PFSK-1 (cell line): ENCODE results near the gene CCL14.

Experiments
- FOXP2 ChIP-seq: optimal IDR thresholded peaks from 2 replicates; pipeline ENCODE3; 2011; ENCODE audit warnings: borderline replicate concordance, control low read depth, inconsistent platforms; ENCODE audit not compliant: insufficient read depth; ENCODE audit errors: extremely low read length, extremely low read depth
- POLR2AphosphoS5 ChIP-seq: IDR thresholded peaks from 2 replicates; pipeline ENCODE4 v1.6.1; 2012; ENCODE audit warnings: low read depth, mild to moderate bottlenecking, control low read depth, low read length, moderate library complexity
- SIN3A ChIP-seq: IDR thresholded peaks from 2 replicates; pipeline ENCODE4 v1.6.1; 2012; ENCODE audit warnings: mild to moderate bottlenecking, low read length, moderate library complexity, borderline replicate concordance; ENCODE audit not compliant: insufficient read depth
- TAF1 ChIP-seq: IDR thresholded peaks from 2 replicates; pipeline ENCODE4 v1.6.1; 2012; ENCODE audit warnings: low read length, control low read depth, borderline replicate concordance; ENCODE audit not compliant: insufficient read depth
- TF ChIP-seq, protein P1 (sequence below), 2 experiments: IDR thresholded peaks; 2 replicates each; pipeline versions ENCODE4 v1.6.1 to v1.8.0; 2011 to 2012; ENCODE audit warnings: low read depth in 2 of 2, low read length in 2 of 2, control low read depth in 1 of 2, inconsistent platforms in 1 of 2, mild to moderate bottlenecking in 1 of 2, moderate library complexity in 1 of 2; ENCODE audit not compliant: insufficient read depth in 1 of 2

CCL14 gene

DNA sequence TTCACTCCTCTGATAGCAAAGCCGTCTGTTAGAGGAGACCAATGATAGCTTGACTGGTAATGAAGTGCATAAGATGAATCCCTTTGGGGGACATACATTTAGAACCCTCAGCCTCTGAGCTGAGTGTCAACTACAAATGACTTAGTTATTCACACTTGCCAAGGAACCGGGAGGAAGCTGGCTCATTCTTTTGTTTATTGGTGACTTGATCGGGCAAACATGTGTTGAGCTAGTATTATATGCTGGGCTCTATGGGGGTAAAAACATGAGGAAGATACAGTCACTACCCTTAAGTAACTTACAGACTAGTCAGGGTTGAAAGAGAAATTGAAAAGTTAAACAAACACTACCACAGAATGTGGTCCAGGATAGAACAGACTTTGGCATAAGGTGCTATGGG lies 8.2 kb downstream of the CCL14 start:
- no peak for TF ChIP-seq POLR2AphosphoS5
- TF ChIP-seq SIN3A, result no peak
- TF ChIP-seq TAF1, result no peak

GRCh38 chr17:35977509-35977908 lies 9.0 kb downstream of the CCL14 start:
- no peak for TF ChIP-seq FOXP2

- TF ChIP-seq POLR2AphosphoS5, result no peak
- TF ChIP-seq SIN3A, result no peak
- TF ChIP-seq, protein P1, sequence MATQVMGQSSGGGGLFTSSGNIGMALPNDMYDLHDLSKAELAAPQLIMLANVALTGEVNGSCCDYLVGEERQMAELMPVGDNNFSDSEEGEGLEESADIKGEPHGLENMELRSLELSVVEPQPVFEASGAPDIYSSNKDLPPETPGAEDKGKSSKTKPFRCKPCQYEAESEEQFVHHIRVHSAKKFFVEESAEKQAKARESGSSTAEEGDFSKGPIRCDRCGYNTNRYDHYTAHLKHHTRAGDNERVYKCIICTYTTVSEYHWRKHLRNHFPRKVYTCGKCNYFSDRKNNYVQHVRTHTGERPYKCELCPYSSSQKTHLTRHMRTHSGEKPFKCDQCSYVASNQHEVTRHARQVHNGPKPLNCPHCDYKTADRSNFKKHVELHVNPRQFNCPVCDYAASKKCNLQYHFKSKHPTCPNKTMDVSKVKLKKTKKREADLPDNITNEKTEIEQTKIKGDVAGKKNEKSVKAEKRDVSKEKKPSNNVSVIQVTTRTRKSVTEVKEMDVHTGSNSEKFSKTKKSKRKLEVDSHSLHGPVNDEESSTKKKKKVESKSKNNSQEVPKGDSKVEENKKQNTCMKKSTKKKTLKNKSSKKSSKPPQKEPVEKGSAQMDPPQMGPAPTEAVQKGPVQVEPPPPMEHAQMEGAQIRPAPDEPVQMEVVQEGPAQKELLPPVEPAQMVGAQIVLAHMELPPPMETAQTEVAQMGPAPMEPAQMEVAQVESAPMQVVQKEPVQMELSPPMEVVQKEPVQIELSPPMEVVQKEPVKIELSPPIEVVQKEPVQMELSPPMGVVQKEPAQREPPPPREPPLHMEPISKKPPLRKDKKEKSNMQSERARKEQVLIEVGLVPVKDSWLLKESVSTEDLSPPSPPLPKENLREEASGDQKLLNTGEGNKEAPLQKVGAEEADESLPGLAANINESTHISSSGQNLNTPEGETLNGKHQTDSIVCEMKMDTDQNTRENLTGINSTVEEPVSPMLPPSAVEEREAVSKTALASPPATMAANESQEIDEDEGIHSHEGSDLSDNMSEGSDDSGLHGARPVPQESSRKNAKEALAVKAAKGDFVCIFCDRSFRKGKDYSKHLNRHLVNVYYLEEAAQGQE (IDR thresholded peaks at IDR 0.05; ENCODE audit: insufficient read depth in 1 of 2, low read depth in 2 of 2, low read length in 2 of 2), result no peak
- no peak for TF ChIP-seq TAF1
- no peak for TF ChIP-seq FOXP2
Measured at GRCh38 chr17:35973333-35974260, 12.9 kb downstream of the CCL14 start.

DNA sequence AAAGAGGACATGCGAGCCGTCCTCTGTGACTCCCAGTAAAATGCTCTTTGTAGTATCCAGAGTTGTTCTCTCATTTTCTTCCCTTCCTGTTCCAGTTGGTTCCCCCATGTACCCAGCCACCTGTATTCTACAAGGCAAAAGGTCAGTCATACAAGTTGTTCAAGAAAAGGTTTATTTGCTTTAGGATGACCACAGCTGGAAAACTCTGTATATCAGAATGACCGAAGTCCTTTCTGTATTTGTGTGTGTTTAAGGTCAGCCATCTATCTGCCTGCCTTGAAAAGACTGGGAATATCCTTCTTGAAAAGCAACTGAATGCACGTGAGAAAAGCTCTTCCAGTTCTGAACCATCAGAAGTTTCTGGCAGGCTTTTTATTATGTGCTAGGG lies 13.6 kb downstream of the CCL14 start:
- TF ChIP-seq SIN3A (no peak), POLR2AphosphoS5 (no peak)
- TF ChIP-seq, protein P1 (IDR thresholded peaks at IDR 0.05; ENCODE audit: insufficient read depth in 1 of 2, low read depth in 2 of 2, low read length in 2 of 2), result no peak

DNA sequence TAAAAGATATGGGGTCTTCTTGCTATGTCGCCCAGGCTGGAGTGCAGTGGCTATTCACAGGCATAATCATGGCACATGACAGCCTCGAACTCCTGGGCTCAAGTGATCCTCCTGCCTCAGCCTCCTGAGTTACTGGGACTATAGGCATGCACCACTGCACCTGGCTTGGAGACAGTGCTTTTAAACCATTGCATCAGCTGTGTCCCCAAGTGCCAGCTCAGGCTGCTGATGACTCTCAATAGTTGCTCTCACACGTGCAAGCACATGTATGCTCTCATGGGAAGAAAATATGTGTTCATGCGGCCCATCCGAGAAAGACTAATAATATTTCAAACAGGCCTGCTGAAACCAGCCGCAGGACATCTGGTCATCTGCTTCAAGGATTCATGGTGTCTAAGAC lies 14.0 kb downstream of the CCL14 start:
- TF ChIP-seq POLR2AphosphoS5 (no peak), FOXP2 (no peak), TAF1 (no peak), SIN3A (no peak)
- TF ChIP-seq, protein P1 (IDR thresholded peaks at IDR 0.05; ENCODE audit: insufficient read depth in 1 of 2, low read depth in 2 of 2, low read length in 2 of 2), result no peak

GRCh38 chr17:35972066-35972465 lies 14.5 kb downstream of the CCL14 start:
- TF ChIP-seq SIN3A (no peak), TAF1 (no peak), FOXP2 (no peak), POLR2AphosphoS5 (no peak)
- TF ChIP-seq, protein P1 (IDR thresholded peaks at IDR 0.05; ENCODE audit: insufficient read depth in 1 of 2, low read depth in 2 of 2, low read length in 2 of 2), result no peak
